WTC11 (cell line): ENCODE results near the gene CLDN9. TPM values are rescaled to one million over a fixed set of nuclear protein-coding genes. Genes with fewer than 3 reads are reported as not detected.

Experiments
- AR ChIP-seq: fragments of 250-450 bp; sonication (Bioruptor Pico); IDR thresholded peaks from 2 replicates; pipeline ENCODE4 v1.9.0; 2021; ENCODE audit warnings: mild to moderate bottlenecking
- CTCF ChIP-seq: fragments of 200-600 bp; IDR thresholded peaks from 2 replicates; pipeline ENCODE4 v1.8.0; 2022; ENCODE audit warnings: antibody characterized with exemption
- ELF4 ChIP-seq: sonication (generic); formaldehyde crosslinking; IDR thresholded peaks from 2 replicates; pipeline ENCODE4 v1.8.1; 2022; ENCODE audit warnings: low read depth, mild to moderate bottlenecking, moderate library complexity, missing genetic modification reagents
- ERG ChIP-seq: fragments of 250-450 bp; sonication (Bioruptor Pico); IDR thresholded peaks from 2 replicates; pipeline ENCODE4 v1.8.0; 2021; ENCODE audit warnings: mild to moderate bottlenecking
- ESRRA ChIP-seq: sonication (generic); formaldehyde crosslinking; IDR thresholded peaks from 2 replicates; pipeline ENCODE4 v1.8.1; 2022; ENCODE audit warnings: mild to moderate bottlenecking, missing genetic modification reagents, borderline replicate concordance
- GTF2I ChIP-seq: fragments of 250-450 bp; sonication (Bioruptor Pico); conservative IDR thresholded peaks from 2 replicates; pipeline ENCODE4 v1.4.0; 2021; ENCODE audit warnings: mild to moderate bottlenecking
- HMGXB4 ChIP-seq: sonication (generic); formaldehyde crosslinking; IDR thresholded peaks from 2 replicates; pipeline ENCODE4 v1.8.1; 2023; ENCODE audit warnings: mild to moderate bottlenecking, moderate library complexity, missing genetic modification reagents
- IRF2 ChIP-seq: sonication (generic); formaldehyde crosslinking; IDR thresholded peaks from 2 replicates; pipeline ENCODE4 v1.8.0; 2022; ENCODE audit warnings: low read depth, missing genetic modification reagents, borderline replicate concordance
- JUN ChIP-seq: sonication (generic); formaldehyde crosslinking; IDR thresholded peaks from 2 replicates; pipeline ENCODE4 v1.8.0; 2023; ENCODE audit warnings: mild to moderate bottlenecking, missing genetic modification reagents
- MAX ChIP-seq: sonication (generic); formaldehyde crosslinking; IDR thresholded peaks from 2 replicates; pipeline ENCODE4 v1.8.0; 2022; ENCODE audit warnings: mild to moderate bottlenecking, missing genetic modification reagents
- MYBL2 ChIP-seq: sonication (generic); formaldehyde crosslinking; IDR thresholded peaks from 2 replicates; pipeline ENCODE4 v1.8.1; 2023; ENCODE audit warnings: mild to moderate bottlenecking, moderate library complexity, missing genetic modification reagents
- NFATC4 ChIP-seq: fragments of 250-450 bp; sonication (Bioruptor Pico); IDR thresholded peaks from 2 replicates; pipeline ENCODE4 v1.9.0; 2021; ENCODE audit warnings: mild to moderate bottlenecking
- NFYB ChIP-seq: sonication (generic); formaldehyde crosslinking; conservative IDR thresholded peaks from 2 replicates; pipeline ENCODE4 v1.8.0; 2022; ENCODE audit warnings: low read depth, missing genetic modification reagents
- OVOL2 ChIP-seq: fragments of 250-450 bp; sonication (Bioruptor Pico); IDR thresholded peaks from 2 replicates; pipeline ENCODE4 v1.9.0; 2021; ENCODE audit warnings: mild to moderate bottlenecking, borderline replicate concordance
- RORB ChIP-seq: fragments of 250-450 bp; sonication (Bioruptor Pico); IDR thresholded peaks from 2 replicates; pipeline ENCODE4 v1.9.0; 2021; ENCODE audit warnings: mild to moderate bottlenecking
- SMAD4 ChIP-seq: sonication (generic); formaldehyde crosslinking; IDR thresholded peaks from 2 replicates; pipeline ENCODE4 v1.8.0; 2022; ENCODE audit warnings: mild to moderate bottlenecking, missing genetic modification reagents
- SP1 ChIP-seq: sonication (generic); formaldehyde crosslinking; conservative IDR thresholded peaks from 2 replicates; pipeline ENCODE4 v1.8.1; 2022; ENCODE audit warnings: missing genetic modification reagents
- TCF7 ChIP-seq: sonication (generic); formaldehyde crosslinking; IDR thresholded peaks from 2 replicates; pipeline ENCODE4 v1.8.0; 2022; ENCODE audit warnings: mild to moderate bottlenecking, low read depth, missing genetic modification reagents, moderate library complexity
- USF2 ChIP-seq: sonication (generic); formaldehyde crosslinking; IDR thresholded peaks from 2 replicates; pipeline ENCODE4 v1.8.1; 2023; ENCODE audit warnings: mild to moderate bottlenecking, missing genetic modification reagents, moderate library complexity
- ZNF232 ChIP-seq: sonication (generic); formaldehyde crosslinking; IDR thresholded peaks from 2 replicates; pipeline ENCODE4 v1.8.0; 2022; ENCODE audit warnings: mild to moderate bottlenecking, missing genetic modification reagents
- total RNA-seq: library from RNA; stranded (reverse); gene quantifications from 3 replicates; pipeline ENCODE4 v1.2.3, GENCODE V29; 2021
- TF ChIP-seq, protein P1 (sequence below): sonication (generic); formaldehyde crosslinking; IDR thresholded peaks from 2 replicates; pipeline ENCODE4 v1.8.1; 2022; ENCODE audit warnings: low read depth, missing genetic modification reagents, borderline replicate concordance
- TF ChIP-seq, protein P2 (sequence below): fragments of 250-450 bp; sonication (Bioruptor Pico); conservative IDR thresholded peaks from 2 replicates; pipeline ENCODE4 v1.9.0; 2021; ENCODE audit warnings: mild to moderate bottlenecking

CLDN9 gene
- total RNA-seq, 1 experiment from 2014 or later: 0.92 TPM

DNA sequence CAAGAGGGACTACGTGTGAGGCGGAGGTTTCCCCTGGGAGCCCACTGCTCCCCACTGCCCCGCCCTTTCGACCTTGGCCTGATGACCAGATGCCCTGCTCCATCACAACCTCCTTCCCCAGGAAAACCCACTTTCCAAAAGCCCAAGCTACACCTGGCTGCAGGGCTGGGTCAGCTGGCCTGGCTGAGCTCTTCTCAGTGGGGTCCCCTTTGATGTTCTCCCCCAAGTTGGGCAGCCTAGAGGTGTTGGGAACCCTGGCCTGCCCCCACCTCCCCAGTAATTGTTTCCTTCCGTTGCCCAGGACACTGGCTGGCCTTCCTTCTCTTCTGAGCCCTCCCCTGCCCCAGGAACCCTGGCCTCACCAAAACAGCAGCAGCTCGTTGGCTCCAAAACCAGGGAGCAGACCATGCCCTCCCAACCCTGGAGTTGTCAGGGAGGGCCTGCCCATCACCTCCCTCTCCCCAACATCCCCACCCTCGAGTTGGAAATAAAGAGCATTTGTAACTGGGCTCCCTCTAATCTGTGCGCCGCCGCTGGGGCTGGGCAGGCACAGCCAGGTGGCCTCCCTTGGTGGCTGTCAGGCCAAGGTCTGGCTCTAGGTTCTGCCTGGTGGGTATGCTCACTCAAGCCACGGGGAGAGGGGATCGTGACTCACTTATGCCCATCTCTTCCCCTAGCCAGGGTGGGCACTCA lies 1.4 kb downstream of the CLDN9 start (continued):
- TF ChIP-seq USF2: no peak
- no peak for TF ChIP-seq SMAD4 (CRISPR knock-in tag)
- TF ChIP-seq ZNF232: no peak
- TF ChIP-seq MAX (CRISPR knock-in tag): peak; percentile 27; the same call in 1 of the 2 replicates
- no peak for TF ChIP-seq HMGXB4
- no peak for TF ChIP-seq SP1 (CRISPR knock-in tag)
- peak; percentile 62; the same call in 1 of the 2 replicates for TF ChIP-seq ERG (CRISPR knock-in tag)
- TF ChIP-seq OVOL2 (CRISPR knock-in tag): no peak
- no peak for TF ChIP-seq TCF7
- TF ChIP-seq CTCF: no peak
- TF ChIP-seq MYBL2 (CRISPR knock-in tag): no peak
- TF ChIP-seq, protein P1, sequence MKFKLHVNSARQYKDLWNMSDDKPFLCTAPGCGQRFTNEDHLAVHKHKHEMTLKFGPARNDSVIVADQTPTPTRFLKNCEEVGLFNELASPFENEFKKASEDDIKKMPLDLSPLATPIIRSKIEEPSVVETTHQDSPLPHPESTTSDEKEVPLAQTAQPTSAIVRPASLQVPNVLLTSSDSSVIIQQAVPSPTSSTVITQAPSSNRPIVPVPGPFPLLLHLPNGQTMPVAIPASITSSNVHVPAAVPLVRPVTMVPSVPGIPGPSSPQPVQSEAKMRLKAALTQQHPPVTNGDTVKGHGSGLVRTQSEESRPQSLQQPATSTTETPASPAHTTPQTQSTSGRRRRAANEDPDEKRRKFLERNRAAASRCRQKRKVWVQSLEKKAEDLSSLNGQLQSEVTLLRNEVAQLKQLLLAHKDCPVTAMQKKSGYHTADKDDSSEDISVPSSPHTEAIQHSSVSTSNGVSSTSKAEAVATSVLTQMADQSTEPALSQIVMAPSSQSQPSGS (CRISPR knock-in tag): no peak
- no peak; the same call in none of the 2 replicates for TF ChIP-seq NFATC4
- TF ChIP-seq RORB: no peak
- TF ChIP-seq, protein P2, sequence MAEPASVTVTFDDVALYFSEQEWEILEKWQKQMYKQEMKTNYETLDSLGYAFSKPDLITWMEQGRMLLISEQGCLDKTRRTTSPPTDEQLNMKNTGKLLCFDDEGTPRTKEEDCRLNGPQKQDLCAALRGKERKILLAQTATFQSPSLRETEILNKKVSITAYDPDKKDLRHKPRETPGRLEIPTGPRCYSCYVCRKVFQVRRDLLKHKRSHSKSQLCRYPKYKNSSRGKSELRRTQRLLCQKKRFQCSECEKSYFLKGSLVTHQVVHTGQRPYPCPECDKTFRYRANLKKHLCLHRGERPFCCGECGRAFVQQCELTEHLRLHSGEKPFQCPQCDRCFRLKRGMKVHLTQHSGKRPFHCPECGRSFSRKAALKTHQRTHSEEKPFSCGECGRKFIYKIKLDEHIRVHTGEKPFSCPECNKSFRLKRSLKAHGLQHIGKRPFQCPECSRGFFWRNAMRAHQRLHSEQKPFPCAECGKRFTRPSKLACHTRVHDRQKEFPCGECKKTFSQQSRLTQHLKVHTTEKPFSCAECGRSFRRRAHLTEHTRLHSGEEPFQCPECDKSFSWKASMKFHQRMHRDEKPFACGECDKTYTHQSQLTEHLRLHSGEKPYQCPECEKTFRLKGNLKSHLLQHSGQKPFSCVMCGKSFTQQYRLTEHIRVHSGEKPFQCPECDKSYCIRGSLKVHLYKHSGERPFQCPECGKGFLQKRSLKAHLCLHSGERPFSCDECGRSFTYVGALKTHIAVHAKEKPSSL (CRISPR knock-in tag): peak; percentile 69
- no peak for TF ChIP-seq ESRRA (CRISPR knock-in tag)
- no peak for TF ChIP-seq NFYB (CRISPR knock-in tag)
- no peak for TF ChIP-seq JUN (CRISPR knock-in tag)
- TF ChIP-seq AR (CRISPR knock-in tag): peak; percentile 66
- no peak for TF ChIP-seq GTF2I (CRISPR knock-in tag)
- no peak for TF ChIP-seq IRF2 (CRISPR knock-in tag)
- TF ChIP-seq ELF4: no peak
